ENCODE measurements around the gene RNF17. TPM values are rescaled to one million over a fixed set of nuclear protein-coding genes. Genes with fewer than 3 reads are reported as not detected.

RNF17 gene
- total RNA-seq, 1 donor from 2014 or later, result not detected

DNA sequence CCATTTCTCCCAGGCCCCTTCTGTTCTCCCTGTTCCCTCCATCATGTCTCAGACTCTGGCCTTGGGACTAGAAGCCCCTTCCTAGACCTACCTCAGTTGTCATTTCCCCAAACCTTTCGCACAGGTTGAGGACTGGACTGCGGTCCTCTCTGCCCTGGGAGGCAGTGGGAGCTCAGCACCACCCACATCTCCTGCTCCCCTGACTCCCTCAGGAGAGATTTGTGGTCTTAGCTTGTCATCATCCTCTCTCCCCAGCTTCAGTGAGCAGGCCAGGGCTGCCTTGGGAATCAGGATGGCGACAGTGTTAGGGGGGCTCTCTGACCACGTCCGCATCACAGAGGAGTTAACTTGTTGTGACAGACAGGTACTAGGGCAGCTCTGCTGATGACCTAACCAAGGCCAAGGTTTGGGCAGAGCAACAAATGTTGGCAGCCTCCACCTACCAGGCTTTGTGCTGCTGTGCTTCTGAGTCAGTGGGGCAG lies 25.6 kb upstream of the RNF17 start:
- DNase-seq, result peak; percentile 53
- intact Hi-C loops (cut with micrococcal nuclease), result no loop called here
- Mint-ChIP-seq H3K4me1 (no peaks in the 10 kb centered on the region), H3K27me3 (peaks cover 3% of the 10 kb centered on the region), H3K27ac (no peak overlapping the region), H3K36me3 (ENCODE audit: low read depth) (no peaks in the 10 kb centered on the region), H3K9me3 (no peaks in the 10 kb centered on the region), H3K4me3 (no peak overlapping the region)

- Mint-ChIP-seq H3K36me3 (ENCODE audit: low read depth) (no peaks in the 10 kb centered on the region), H3K27ac (no peak overlapping the region), H3K9me3 (no peaks in the 10 kb centered on the region), H3K27me3 (peaks cover 18% of the 10 kb centered on the region), H3K4me3 (no peak overlapping the region), H3K4me1 (no peaks in the 10 kb centered on the region)
- peak; percentile 48 for DNase-seq
- intact Hi-C loops (cut with micrococcal nuclease), result no loop called here
Observed at GRCh38 chr13:24740014-24740890, 23.7 kb upstream of the RNF17 start.

DNA sequence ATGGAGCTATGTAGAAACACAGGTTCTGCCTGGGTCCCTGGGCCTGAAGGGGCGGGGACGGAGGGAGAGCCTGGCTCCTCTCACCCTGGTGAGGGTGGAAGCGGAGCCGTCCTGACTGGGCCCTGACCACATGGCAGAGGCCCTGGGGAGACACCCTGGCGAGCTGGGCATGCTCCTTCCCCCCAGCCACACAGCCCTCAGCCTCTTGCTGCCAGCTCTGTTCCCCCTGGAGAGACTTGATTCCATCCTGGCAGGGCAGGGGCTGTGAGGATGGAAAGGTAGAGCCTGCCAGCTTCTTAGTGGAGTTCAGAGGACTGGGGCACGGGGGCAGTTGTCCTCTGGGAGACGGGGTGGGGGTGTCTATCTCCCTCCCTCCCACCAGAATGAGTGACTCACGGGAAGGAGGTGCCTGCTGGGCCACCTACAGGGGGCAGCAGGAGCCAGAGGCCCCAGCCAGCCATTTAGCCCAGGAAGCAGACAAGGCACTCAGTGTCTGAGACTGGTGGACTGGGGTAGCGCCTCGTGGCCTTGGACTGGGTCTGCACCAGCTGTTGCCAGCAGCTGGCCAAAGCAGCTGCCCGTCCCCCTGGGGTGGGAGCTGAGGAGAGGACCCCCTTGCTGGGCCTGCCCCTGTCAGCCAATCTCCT lies 22.8 kb upstream of the RNF17 start:
- peak; percentile 59 for DNase-seq
- Mint-ChIP-seq H3K27me3 (peaks cover 21% of the 10 kb centered on the region), H3K9me3 (no peaks in the 10 kb centered on the region), H3K4me1 (no peaks in the 10 kb centered on the region), H3K36me3 (ENCODE audit: low read depth) (no peaks in the 10 kb centered on the region), H3K27ac (no peak overlapping the region), H3K4me3 (no peak overlapping the region)
- intact Hi-C loops (cut with micrococcal nuclease), result no loop called here

- Mint-ChIP-seq H3K4me1 (no peaks in the 10 kb centered on the region), H3K27me3 (peaks cover 27% of the 10 kb centered on the region), H3K9me3 (no peaks in the 10 kb centered on the region), H3K4me3 (no peak overlapping the region), H3K27ac (no peak overlapping the region), H3K36me3 (ENCODE audit: low read depth) (no peaks in the 10 kb centered on the region)
- DNase-seq, result no peak
- intact Hi-C loops (cut with micrococcal nuclease), result no loop called here
Observed at GRCh38 chr13:24741791-24742190, 22.2 kb upstream of the RNF17 start.

GRCh38 chr13:24742294-24742693 lies 21.7 kb upstream of the RNF17 start:
- no peaks in the 10 kb centered on the region for H3K36me3 Mint-ChIP-seq (ENCODE audit: low read depth)
- no peak overlapping the region for H3K27ac Mint-ChIP-seq
- H3K4me1 Mint-ChIP-seq, result peaks cover 4% of the 10 kb centered on the region
- no peak overlapping the region for H3K4me3 Mint-ChIP-seq
- intact Hi-C loops (cut with micrococcal nuclease), result no loop called here
- H3K27me3 Mint-ChIP-seq, result peaks cover 32% of the 10 kb centered on the region
- H3K9me3 Mint-ChIP-seq, result no peaks in the 10 kb centered on the region
- DNase-seq, result no peak

GRCh38 chr13:24742977-24743376 lies 21.0 kb upstream of the RNF17 start:
- intact Hi-C loops (cut with micrococcal nuclease), result no loop called here
- DNase-seq, result peak; percentile 49
- Mint-ChIP-seq H3K9me3 (no peaks in the 10 kb centered on the region), H3K4me3 (no peak overlapping the region), H3K36me3 (ENCODE audit: low read depth) (no peaks in the 10 kb centered on the region), H3K27me3 (peaks cover 37% of the 10 kb centered on the region), H3K4me1 (peaks cover 5% of the 10 kb centered on the region), H3K27ac (no peak overlapping the region)

GRCh38 chr13:24744247-24744646 lies 19.7 kb upstream of the RNF17 start:
- no peak overlapping the region for H3K4me3 Mint-ChIP-seq

GRCh38 chr13:24745516-24745860 lies 18.5 kb upstream of the RNF17 start:
- intact Hi-C loops (cut with micrococcal nuclease), result no loop called here
- peaks cover 60% of the 10 kb centered on the region for H3K27me3 Mint-ChIP-seq

More at GRCh38 chr13:24744247-24744646, 19.7 kb upstream of the RNF17 start:
- intact Hi-C loops (cut with micrococcal nuclease), result no loop called here
- no peak overlapping the region for H3K27ac Mint-ChIP-seq
- H3K27me3 Mint-ChIP-seq, result peaks cover 48% of the 10 kb centered on the region
- H3K9me3 Mint-ChIP-seq, result no peaks in the 10 kb centered on the region
- H3K4me1 Mint-ChIP-seq, result peaks cover 5% of the 10 kb centered on the region
- no peaks in the 10 kb centered on the region for H3K36me3 Mint-ChIP-seq (ENCODE audit: low read depth)
- DNase-seq, result no peak

GRCh38 chr13:24745861-24746617 lies 17.9 kb upstream of the RNF17 start:
- H3K36me3 Mint-ChIP-seq (ENCODE audit: low read depth), result no peaks in the 10 kb centered on the region
- H3K27me3 Mint-ChIP-seq, result peaks cover 66% of the 10 kb centered on the region
- peaks cover 5% of the 10 kb centered on the region for H3K4me1 Mint-ChIP-seq
- peak overlapping the region; percentile 47 for H3K4me3 Mint-ChIP-seq
- no peaks in the 10 kb centered on the region for H3K9me3 Mint-ChIP-seq
- peak; percentile 51 for DNase-seq
- intact Hi-C loops (cut with micrococcal nuclease), result no loop called here
- no peak overlapping the region for H3K27ac Mint-ChIP-seq

More at GRCh38 chr13:24745516-24745860, 18.5 kb upstream of the RNF17 start:
- no peak for DNase-seq
- H3K4me3 Mint-ChIP-seq, result no peak overlapping the region
- H3K27ac Mint-ChIP-seq, result no peak overlapping the region
- H3K36me3 Mint-ChIP-seq (ENCODE audit: low read depth), result no peaks in the 10 kb centered on the region
- no peaks in the 10 kb centered on the region for H3K9me3 Mint-ChIP-seq
- H3K4me1 Mint-ChIP-seq, result peaks cover 5% of the 10 kb centered on the region

GRCh38 chr13:24746618-24747247 lies 17.2 kb upstream of the RNF17 start:
- intact Hi-C loops (cut with micrococcal nuclease), result no loop called here
- peaks cover 5% of the 10 kb centered on the region for H3K4me1 Mint-ChIP-seq
- H3K27me3 Mint-ChIP-seq, result peaks cover 69% of the 10 kb centered on the region
- no peaks in the 10 kb centered on the region for H3K9me3 Mint-ChIP-seq
- DNase-seq, result peak; percentile 59
- peak overlapping the region; percentile 77 for H3K4me3 Mint-ChIP-seq
- H3K27ac Mint-ChIP-seq, result no peak overlapping the region
- H3K36me3 Mint-ChIP-seq (ENCODE audit: low read depth), result no peaks in the 10 kb centered on the region

- intact Hi-C loops (cut with micrococcal nuclease), result no loop called here
- Mint-ChIP-seq H3K4me3 (peak overlapping the region; percentile 77), H3K27ac (no peak overlapping the region), H3K4me1 (peaks cover 5% of the 10 kb centered on the region), H3K36me3 (ENCODE audit: low read depth) (no peaks in the 10 kb centered on the region), H3K9me3 (no peaks in the 10 kb centered on the region), H3K27me3 (peaks cover 71% of the 10 kb centered on the region)
- peak; percentile 76 for DNase-seq
Observed at GRCh38 chr13:24747248-24748060, 16.5 kb upstream of the RNF17 start.

DNA sequence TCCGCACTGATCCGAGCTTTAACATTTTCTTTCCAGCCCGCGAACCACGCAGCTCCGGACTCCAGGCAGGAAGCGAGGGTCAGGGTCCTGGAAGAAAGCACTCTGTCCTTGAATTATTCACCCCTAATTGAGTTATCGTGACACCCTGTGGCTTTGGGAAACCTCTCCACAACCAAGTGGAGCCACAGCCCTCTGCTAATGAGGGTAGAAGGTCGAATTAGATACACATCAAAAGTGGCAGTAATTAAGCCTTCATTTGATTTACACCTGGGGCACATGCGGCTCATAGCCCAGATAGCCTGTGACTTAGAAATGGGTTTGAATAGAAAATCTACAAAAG lies 15.9 kb upstream of the RNF17 start:
- no peak for DNase-seq
- peak overlapping the region; percentile 75 for H3K4me3 Mint-ChIP-seq
- H3K36me3 Mint-ChIP-seq (ENCODE audit: low read depth), result no peaks in the 10 kb centered on the region
- H3K27ac Mint-ChIP-seq, result no peak overlapping the region
- intact Hi-C loops (cut with micrococcal nuclease), result no loop called here
- peaks cover 69% of the 10 kb centered on the region for H3K27me3 Mint-ChIP-seq
- no peaks in the 10 kb centered on the region for H3K9me3 Mint-ChIP-seq
- H3K4me1 Mint-ChIP-seq, result peaks cover 5% of the 10 kb centered on the region

DNA sequence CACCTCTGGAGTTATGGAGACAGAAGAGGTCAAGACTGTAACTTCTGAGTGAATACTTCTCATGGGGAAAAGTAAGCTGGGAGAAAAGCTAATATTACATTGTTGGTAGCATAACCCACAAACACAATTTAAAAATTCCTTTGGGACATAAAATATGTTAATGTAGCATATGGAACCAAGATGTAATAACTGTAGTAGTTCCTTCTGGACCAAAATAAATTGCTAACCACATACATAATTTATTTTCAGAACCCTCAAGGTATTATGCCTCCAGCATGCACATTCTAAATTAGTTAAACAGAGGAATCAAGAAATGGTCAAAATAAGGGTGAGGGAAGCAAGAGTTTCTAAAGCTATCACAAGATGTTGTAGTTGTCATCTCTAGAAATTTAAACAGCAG lies 4.8 kb upstream of the RNF17 start:
- Mint-ChIP-seq H3K27me3 (peaks cover 31% of the 10 kb centered on the region), H3K9me3 (no peaks in the 10 kb centered on the region), H3K27ac (no peak overlapping the region), H3K36me3 (ENCODE audit: low read depth) (no peaks in the 10 kb centered on the region), H3K4me1 (no peaks in the 10 kb centered on the region), H3K4me3 (no peak overlapping the region)
- intact Hi-C loops (cut with micrococcal nuclease), result no loop called here
- no peak for DNase-seq

Data from activated CD4-positive, alpha-beta T cell treated with anti-CD3 and anti-CD28 coated beads, Interleukin-2, amount 10 ng/mL, durations not matched to agents 24 days and 14 days (primary cell).